GM19452 (cell line): ENCODE results near the gene CALM1.
"Not testable (repeated sequence)": the region's sequence is repeated elsewhere in the genome, so short reads cannot be mapped to it uniquely, and the experiment has no call there.

Source experiments
- ATAC-seq: cut with Tn5 transposase; IDR thresholded peaks from one replicate; pipeline ENCODE4 v1.9.1; 2021; ENCODE audit not compliant: unreplicated experiment

The CALM1 gene

DNA sequence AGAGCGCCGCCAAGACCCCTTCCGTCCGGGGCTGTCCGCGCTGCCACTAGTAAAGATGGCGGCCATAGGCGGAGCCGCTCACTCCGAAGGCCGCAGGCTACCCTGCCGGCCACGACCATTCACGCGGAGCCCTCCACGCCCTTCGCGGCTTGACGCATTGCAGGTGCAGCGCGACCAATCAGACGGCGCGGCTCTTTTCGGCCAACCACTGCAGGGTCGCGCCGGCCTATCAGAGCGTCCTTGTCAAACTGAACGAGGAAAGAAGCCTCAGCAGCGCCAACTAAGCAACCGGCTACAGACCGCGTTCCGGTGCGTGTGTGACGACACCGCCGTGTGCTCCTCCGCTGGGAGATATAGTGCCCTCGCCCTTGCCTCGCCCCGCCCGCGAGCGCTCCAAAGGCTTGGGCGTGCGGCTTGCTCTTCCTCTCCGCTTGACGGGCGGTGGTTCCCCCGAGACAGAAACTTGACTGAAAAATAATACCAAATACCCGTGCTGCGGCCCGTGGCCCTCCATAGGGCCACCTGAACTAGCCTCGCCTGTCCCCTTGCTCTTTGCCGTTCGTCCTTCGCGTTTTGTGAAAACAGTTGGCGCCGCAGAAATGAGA is 13.6 kb upstream of the CALM1 start:
- peak; percentile 93 for ATAC-seq

DNA sequence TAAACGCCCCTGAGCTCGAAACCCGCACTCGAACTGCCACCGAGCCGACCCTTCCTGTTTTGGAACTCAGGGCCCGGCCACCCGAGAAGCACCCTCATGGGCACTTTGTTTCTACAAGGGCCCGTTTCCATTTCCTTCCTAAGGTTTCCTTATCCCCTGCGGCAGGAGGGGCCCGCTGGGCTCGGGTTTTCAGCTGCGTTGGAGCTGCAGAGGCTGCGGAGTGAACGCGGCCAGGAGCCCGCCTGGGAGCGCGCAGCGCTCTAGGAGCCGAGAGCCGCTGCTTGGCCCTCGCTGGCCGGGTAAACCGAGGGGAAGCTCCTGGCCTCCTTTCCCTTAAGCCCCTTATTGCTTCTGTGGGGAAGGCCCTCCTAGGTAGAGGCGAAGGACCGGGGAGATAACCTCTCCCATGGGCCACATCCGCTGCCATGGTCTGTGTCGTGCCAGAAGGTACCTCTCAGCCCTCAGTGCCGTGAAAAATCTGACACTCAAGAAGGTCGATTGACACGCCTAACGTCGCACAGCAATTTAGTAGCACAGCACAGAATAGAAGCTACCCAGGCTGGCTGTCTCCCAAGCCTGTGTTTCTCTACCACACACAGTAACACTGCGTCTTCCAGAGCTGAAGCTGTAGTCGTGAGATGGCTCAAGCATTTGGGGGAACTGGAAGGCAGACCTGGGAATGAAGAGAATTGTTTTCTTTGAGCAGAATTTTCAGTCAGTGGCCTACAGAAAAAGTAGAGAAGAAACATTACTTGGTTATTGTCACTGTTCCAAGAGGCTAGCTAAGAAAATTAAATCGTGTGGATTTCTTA is 12.9 kb upstream of the CALM1 start:
- peak; percentile 6 for ATAC-seq

DNA sequence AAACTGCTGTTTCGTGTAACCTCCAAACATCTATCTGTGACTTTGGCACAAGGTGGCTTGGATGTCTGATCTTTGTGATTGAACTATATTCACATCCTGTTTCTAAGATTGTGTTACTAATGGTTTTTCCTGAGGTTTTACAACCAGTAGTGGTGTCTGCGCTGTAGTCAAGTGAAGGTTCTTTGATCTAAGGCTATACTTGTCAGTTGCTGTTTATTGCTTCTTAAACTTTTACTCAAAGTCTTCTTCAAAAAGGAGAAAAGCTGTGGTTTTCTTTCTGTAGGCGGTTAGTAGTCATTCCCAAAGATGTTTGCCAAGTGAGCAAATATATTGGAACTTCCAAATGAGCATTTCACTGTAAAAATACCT is 12.3 kb upstream of the CALM1 start:
- no peak for ATAC-seq

DNA sequence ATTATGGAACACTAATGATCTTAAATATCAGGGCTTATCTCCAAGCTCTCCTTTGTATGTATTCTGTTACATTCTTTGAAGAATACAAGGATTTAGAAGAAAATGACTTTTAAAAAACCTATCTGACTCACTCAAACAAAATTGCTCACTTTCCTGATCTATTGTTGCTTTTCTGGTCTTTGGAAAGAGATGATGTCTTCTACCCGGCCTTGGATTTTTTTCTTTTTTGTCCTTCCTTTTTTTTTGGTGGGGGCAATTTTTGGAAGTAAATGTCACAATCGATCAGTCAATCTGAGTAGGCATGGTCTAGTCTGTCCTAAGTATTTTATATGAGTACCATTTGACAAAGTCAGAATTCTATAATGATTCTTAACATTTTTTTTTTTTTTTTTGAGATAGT is 10.5 kb upstream of the CALM1 start:
- ATAC-seq, result no peak

DNA sequence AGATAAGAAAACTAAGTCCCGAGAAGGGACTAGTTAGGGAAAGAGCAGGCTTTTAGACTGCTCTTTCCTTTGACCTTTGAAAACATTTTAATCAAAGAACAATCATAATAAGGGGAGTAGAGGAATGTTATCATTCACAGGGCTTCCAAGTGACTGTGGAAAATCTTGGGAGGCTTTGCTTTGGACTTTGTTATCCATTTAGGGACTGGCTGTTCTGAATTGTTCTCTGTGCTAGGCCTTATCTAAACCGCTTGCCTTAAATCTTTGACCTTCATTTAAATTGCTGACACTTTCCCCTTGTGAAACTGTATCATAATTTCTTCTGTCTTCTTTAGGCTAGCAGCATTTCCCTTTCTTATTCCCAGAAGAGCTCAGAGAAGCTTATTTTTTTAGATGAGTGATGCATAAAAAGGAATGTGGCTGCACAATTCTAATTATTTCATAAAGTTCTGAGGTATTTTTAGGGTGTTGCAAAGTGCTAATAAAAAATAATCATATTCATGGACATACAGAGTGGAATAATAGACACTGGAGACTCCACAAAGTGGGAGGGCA is 9.5 kb upstream of the CALM1 start:
- ATAC-seq, result no peak

DNA sequence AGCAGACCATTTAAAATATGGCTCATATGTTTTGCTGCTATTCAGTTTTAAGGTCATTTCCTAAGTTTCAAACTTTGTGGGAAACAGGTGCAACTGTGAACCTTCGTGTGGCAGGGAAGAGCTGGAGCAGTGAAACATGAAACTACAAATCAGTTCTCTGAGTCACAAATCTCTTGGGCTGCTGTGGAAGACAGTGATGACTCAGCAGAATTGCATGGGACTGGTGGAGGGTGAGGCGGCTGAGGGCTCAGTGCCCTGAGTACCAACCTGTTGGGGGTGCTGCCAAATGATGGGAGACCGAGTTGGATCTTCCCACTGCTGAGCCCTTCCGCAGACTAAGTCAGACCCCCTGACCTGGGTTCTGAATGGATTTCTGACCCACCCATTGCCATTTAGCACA is 8.4 kb upstream of the CALM1 start:
- no peak for ATAC-seq

DNA sequence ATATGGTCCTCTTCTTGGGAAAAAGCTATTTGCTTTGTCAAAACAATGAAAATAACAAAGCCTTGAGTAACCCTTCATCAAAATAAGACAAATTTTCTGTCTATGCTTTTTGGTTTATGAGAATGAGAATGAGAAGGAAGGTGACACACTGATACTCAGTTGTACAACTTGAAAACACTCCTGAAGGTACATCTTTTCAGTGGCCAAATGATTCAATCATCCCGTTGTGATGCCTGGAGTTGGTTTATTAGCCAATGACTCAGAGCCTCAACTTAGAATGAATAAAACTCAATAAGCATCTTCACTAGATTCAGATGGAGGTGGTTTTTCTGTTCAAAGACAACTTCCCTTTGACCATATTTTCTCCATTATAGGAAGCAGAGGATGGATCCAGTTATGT is 7.8 kb upstream of the CALM1 start:
- no peak for ATAC-seq

DNA sequence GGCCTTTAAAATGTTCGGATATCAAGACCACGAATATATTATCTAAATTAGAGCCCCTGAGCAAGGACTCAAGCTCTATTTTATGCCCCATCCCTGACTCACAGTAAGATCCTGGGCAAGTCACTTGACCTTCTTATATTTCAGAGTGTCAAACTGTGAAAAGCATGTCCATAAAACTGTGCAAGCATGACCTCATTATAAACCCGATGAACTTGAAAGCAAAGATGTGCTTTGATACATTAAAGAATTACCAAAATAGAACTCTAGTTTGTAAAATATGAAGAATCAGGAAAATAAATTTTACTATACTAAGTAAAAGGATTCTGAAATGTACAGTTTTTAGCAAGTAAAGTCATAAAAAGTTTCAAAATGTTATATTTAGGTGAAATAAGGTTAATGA is 2.9 kb upstream of the CALM1 start:
- ATAC-seq, result no peak

DNA sequence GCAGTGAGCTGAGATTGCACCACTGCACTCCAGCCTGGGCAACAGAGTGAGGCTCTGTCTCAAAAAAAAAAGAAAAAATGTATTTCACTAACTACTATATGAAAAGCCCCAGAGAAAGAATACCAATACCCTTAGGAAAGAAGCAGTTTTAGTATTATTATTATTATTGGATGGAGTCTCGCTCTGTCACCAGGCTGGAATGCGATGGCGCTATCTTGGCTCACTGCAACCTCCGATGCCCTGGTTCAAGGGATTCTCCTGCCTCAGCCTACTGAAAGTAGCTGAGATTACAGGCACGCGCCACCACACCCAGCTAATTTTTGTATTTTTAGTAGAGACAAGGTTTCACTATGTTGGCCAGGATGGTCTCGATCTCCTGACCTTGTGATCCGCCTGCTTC is 2.0 kb upstream of the CALM1 start:
- not testable (repeated sequence) for ATAC-seq

DNA sequence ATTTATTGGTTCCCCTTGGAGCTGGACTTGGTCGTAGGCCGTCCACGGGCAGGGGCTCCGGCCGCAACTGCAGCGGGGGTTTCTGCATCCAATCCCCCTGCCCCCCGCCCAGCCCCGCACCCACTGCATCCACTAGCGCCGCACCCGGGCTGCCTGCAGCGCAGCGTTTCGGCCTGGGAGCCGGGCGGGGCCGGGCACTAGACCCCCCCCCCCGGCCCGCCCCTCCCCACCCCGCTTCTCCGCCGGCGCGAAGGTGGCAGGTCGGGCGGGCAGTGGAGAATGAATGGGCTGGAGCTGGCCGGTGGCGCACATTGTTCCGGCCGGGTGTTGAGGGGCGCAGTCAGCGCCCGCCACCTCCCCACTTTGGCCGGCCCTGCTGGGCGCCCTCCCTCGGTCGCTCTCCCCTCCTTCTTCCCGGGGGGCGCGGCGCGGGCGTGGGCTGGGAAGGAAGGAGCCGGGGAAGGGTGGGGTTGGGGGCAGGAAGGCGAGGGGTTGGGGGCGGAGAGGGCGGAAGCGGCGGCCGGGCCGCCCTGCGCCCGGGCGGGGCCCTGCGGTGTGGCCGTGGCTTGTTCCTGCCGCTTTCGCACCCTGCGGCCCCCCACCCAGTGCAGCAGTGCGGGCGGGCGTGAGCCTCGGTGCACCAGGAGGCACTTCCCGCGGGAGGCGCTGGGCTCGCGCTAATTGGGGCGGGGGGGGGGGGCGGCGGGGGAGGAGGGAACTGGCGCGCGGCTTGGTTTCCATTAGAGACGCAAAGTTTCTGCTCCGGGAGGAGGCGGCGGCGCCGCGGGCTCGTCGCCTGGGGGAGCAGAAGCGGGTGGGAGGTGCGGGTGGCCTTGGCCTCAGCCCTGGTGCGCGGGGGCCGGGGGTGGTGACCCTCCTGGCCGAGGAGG is 841 bp downstream of the CALM1 start:
- peak; percentile 20 for ATAC-seq

DNA sequence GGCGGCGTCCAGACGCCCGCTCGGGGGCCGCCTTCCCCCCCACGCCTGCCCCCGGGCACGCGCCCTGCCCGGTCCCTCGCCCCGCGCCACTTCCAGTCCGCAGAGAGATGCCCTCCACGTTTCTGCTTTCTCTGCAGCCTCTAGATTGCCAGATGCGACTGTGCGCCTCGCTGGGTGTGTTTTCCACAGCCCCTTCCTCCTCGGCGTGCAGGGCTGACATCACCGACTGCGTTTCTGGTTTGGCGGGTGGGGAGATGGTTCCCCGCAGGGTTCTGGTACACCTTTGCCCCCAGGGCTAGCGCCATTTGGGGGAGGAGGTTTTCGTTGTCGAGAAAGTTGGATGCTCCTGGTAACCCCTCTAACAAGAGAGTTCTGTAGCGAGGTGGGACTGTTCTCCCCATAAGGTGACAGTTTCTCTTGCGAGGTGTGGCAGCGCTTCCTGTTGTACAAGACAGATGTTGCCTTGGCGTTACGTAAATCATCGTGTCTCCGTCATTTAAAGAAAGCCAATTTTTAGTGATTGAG is 1.5 kb downstream of the CALM1 start:
- ATAC-seq, result peak; percentile 23

DNA sequence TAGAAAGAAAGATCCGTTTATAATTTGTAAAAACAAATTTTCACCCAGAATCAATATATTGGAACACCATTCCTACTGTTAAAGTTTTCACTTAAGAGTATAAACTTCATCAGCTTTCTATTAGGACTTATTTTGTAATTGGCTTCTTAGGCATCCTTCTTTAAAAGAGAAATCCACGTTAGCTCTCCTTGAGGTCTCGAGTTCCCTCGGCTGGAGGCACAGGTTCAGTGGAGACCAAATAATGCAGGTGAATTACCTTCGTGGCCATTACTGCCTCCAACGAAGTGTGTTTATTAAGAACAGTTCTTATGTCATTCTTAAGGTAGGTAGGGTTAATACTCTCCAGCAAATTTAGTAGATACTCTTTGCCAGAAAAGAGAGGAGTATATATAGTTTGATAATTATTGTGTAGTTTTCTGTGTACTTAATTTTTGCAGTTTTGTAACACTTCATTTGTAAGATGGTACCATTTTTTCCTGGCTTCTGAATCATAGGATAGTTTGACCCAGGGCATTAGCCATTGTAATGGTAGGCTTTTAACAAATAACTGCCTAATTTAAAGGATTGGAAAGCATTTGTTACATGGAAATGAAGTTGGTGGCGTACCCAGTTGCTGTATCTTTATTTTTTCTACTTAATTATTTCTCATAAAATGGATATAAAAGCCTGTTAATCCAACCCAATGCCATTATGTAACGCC is 2.2 kb downstream of the CALM1 start:
- ATAC-seq, result no peak

DNA sequence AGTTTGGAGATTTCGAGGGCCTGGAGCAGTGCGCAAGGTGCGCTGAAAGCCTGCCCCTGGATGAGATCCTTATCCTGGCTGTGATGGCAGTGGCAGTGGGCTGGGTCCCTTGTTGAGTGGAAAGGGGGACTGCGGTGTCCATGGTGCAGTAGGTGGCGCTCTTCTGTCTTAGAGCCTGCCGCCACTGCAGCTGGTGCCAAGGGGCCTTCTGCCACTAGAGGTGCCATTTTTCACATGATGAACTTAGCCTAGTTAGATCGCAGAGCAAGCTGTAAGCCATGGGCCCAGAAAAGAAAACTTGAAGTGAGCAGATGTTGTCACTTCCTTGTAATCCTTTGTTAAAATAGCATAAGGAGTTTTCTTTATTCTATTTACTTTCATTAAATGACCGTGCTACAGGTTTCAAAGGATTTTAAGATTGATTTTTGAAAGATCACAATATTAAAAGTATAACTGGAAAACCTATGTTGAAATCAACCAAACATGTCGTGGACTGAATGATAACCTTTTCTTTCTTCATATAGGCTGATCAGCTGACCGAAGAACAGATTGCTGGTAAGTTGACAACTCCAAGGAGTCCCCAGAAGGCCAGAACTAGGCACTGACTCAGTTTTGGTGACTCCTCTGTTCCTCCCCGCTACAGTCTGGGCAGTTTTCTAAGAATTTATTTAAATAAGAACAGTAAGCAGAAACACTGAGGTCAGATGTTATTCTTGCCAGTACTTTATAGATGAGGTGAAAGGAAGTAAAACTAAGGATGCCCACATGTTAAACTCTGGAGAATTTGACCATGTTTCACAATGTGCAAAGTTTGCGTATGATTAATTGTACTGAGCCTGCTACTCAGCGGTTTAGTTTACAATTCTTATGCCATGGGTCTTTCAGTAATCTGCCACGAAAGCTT is 3.0 kb downstream of the CALM1 start:
- ATAC-seq, result peak; percentile 46

DNA sequence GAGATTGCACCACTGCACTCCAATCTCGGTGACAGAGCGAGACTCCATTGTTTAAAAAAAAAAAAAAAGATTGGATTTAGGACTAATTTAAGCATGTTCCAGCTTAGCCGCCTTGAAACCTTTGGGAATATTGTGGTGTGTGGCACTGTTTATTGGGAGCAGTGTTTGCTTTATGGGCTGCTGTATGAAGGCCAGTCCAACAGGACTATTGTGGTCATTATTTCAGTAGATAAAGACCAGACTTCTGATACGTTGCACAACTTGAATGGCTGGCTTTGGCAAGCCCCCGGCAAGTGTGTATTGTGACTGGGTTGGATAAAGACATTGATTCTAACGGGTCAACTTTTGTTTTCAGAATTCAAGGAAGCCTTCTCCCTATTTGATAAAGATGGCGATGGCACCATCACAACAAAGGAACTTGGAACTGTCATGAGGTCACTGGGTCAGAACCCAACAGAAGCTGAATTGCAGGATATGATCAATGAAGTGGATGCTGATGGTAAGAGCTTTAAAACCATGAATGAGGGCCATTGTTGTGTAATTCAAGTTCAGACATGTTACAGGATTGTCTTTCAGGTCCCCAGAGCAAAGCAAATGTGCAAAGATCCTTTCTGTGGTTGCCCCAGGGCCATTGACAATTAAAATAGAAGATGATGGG is 4.2 kb downstream of the CALM1 start:
- ATAC-seq, result no peak

DNA sequence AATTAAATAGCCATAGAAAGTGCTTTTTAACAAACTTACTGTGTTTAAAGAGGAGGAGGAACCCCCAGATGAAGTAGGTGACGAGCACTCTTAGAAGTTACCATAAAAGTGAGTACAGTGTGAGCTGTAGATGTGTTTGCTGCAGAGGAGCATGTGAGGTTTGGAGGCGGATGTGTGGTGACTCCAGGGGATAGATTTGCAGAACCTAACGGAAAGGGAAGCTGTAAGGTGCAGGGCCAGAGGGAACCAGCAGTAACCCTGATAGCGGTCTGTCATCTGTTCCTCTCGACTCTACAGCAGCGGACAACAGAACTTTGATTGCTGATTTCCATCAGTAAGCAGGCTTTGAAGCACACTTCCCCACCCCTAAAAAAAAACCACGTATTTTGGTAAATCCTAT is 5.2 kb downstream of the CALM1 start:
- ATAC-seq, result no peak

DNA sequence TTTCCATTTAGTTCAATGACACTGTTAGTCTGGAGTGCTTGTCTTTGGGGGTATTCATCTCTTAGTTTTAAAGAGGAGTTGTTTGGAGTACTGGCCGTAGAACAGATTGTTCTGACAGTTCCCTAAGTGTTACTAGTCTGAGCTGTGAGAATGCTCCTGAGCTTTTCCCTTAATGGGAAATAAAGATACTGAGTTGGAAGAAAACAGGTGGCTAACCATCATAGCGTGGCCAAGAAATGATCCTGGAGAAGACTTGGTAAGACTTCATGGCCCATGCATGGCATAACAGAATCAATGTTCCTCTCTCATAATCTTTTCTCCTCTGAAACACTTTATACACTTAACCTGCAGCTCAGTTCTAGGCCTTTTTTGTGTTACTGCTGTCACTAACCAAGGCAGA is 6.2 kb downstream of the CALM1 start:
- no peak for ATAC-seq

DNA sequence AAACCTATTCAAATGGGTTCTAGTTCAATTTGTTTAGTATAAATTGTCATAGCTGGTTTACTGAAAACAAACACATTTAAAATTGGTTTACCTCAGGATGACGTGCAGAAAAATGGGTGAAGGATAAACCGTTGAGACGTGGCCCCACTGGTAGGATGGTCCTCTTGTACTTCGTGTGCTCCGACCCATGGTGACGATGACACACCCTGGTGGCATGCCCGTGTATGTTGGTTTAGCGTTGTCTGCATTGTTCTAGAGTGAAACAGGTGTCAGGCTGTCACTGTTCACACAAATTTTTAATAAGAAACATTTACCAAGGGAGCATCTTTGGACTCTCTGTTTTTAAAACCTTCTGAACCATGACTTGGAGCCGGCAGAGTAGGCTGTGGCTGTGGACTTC is 8.3 kb downstream of the CALM1 start:
- ATAC-seq, result no peak

DNA sequence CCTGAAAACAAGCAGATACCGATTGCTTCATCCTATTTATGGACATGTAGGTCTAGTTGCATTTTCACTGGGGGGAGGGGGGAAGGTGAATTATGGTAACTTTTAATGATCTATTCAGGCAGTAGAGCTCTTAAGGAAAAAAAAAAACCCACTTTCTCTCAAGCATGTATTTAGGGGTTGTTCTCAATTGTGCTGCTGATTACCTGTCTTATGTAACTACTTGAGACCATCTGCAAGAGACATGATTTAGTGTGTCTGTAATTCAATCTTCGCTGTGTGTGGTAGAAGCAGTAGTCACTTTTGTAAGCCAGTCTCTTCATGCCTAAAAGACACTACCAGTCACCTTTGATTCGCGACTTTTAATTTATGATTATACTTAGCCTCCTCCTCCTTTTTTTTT is 8.9 kb downstream of the CALM1 start:
- no peak for ATAC-seq

DNA sequence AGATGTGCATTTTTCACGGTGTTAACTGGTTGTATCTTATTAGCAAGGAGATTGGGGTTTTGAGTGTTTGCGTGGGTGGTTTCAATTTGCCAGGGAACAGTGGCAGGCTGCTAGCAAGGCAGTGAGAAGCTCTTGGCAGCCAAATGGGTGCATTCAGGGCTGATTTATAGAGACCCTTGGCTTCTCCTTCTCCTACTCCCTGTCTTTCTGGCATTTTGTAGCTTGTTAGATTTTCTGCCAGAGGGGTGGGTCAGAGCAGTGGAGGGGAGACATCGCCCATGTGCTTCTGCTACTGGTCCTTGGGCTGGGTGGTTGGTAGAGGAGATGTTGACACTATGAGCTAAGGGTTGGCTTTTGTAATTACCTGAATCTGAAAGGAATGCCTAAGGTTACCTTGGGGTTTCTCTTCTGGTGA is 9.6 kb downstream of the CALM1 start:
- no peak for ATAC-seq
